GM19025 (cell line): Measurements from ENCODE around the gene PECR.

Source experiments
- ATAC-seq: cut with Tn5 transposase; IDR thresholded peaks from one replicate; pipeline ENCODE4 v1.9.1; 2021; ENCODE audit warnings: mild to moderate bottlenecking, low read depth, moderate library complexity; ENCODE audit not compliant: unreplicated experiment

The PECR gene

GRCh38 chr2:216072473-216072872, 9.1 kb downstream of the PECR start:
- no peak for ATAC-seq

GRCh38 chr2:216071111-216071851, 10.3 kb downstream of the PECR start:
- no peak for ATAC-seq

GRCh38 chr2:216070195-216070594, 11.4 kb downstream of the PECR start:
- ATAC-seq, result no peak

- ATAC-seq, result no peak
These were observed 12.6 kb downstream of the PECR start for GRCh38 chr2:216069028-216069427.

- no peak for ATAC-seq
These were observed 15.4 kb downstream of the PECR start for GRCh38 chr2:216066230-216066629.

- no peak for ATAC-seq
These were observed 16.9 kb downstream of the PECR start for GRCh38 chr2:216064665-216065064.

- no peak for ATAC-seq
These were observed 17.5 kb downstream of the PECR start for GRCh38 chr2:216064014-216064630.

GRCh38 chr2:216059233-216059834, 22.3 kb downstream of the PECR start:
- ATAC-seq, result no peak

- peak; percentile 80 for ATAC-seq
These were observed 23.9 kb downstream of the PECR start for GRCh38 chr2:216057688-216058193.

- peak; percentile 24 for ATAC-seq
These were observed 24.9 kb downstream of the PECR start for GRCh38 chr2:216056739-216057138.

- no peak for ATAC-seq
These were observed 25.9 kb downstream of the PECR start for GRCh38 chr2:216055680-216056079.

- no peak for ATAC-seq
These were observed 29.2 kb downstream of the PECR start for GRCh38 chr2:216052420-216052819.

GRCh38 chr2:216051350-216051749, 30.3 kb downstream of the PECR start:
- no peak for ATAC-seq

- no peak for ATAC-seq
These were observed 32.2 kb downstream of the PECR start for GRCh38 chr2:216049452-216049851.

- no peak for ATAC-seq
These were observed 34.2 kb downstream of the PECR start for GRCh38 chr2:216047397-216047796.

- peak; percentile 83 for ATAC-seq
These were observed 36.6 kb downstream of the PECR start for GRCh38 chr2:216044883-216045486.

- ATAC-seq, result no peak
These were observed 37.7 kb downstream of the PECR start for GRCh38 chr2:216043949-216044348.

- ATAC-seq, result no peak
These were observed 40.2 kb downstream of the PECR start for GRCh38 chr2:216041438-216041837.

GRCh38 chr2:216039918-216040317, 41.7 kb downstream of the PECR start:
- no peak for ATAC-seq

GRCh38 chr2:216034065-216034464, 47.5 kb downstream of the PECR start:
- peak; percentile 22 for ATAC-seq

GRCh38 chr2:216033403-216033802, 48.2 kb downstream of the PECR start:
- ATAC-seq, result peak; percentile 43
